Fibroblast of skin of back (primary cell): ENCODE results near the gene EARS2.
A peak's percentile ranks its signal among the peaks of the same experiment; 100 is the strongest.
"Not testable (repeated sequence)": the region's sequence is repeated elsewhere in the genome, so short reads cannot be mapped to it uniquely, and the experiment has no call there.

Experiments
- DNase-seq: peaks from one replicate; pipeline ENCODE4 v3.0.0-alpha.2; 2013

The EARS2 gene

DNA sequence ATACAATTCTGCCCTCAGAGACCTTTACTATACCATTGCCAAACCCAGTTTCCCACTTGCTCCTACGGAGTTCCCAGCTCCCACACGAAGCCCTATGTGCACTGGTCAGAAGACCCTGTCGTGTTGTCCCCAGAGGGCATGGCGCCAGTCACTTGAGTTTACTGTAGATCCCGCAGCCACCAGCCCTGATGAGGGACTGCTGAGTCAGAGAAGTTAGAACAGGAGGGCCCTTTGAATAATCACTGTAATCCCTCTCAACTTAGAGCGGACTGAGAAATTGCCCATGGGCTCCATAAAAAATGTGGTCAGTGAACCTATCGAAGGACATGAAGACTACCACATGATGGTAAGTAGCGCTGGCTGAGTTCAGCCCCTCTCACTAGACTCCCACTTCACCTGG lies 9.6 kb upstream of the EARS2 start:
- DNase-seq, result no peak

- no peak for DNase-seq
Measured at GRCh38 chr16:23564575-23565363, 7.6 kb upstream of the EARS2 start.

- DNase-seq, result no peak
Measured at GRCh38 chr16:23563186-23563585, 6.0 kb upstream of the EARS2 start.

DNA sequence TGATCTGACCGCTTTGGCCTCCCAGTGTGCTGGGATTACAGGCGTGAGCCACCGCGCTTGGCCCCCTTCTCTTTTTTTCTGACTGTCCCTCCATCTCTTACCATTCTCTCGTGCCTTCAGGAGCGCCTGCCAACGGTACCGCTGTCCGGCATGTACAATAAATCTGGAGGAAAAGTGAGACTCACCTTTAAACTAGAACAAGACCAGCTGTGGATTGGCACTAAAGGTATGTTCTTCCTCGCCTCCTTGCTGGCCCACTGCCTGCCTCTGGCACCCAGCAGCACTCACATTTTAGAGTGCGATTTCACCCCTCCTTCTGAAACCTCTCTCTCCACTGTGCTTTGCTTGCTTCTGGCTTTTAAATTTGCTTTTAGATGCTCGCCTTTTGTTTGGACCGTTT lies 5.4 kb upstream of the EARS2 start:
- no peak for DNase-seq

DNA sequence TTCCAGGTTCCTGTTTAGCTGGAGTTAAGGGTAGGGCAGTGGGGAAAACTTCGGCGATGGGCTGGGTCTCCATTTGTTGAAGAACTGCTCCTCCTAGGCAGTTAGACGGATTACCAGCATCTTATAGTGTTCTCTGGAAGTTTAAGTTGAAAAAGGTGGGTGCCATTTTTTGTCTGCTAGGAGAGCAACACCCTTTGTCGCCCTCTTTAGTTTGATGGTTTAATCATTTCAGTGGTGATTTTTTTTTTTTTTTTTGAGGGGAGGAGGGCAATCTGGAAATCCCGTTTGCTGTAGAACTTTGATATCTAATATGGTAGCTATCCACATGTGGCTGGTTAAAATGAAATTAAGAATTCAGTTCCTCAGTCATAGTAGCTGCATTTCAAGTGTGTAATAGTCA lies 4.4 kb upstream of the EARS2 start:
- no peak for DNase-seq

- peak; percentile 19 for DNase-seq
Measured at GRCh38 chr16:23557779-23558702, 891 bp upstream of the EARS2 start.

GRCh38 chr16:23554536-23554935 lies 2.6 kb downstream of the EARS2 start:
- no peak for DNase-seq

GRCh38 chr16:23552161-23552560 lies 5.0 kb downstream of the EARS2 start:
- no peak for DNase-seq

- no peak for DNase-seq
Measured at GRCh38 chr16:23549938-23550337, 7.2 kb downstream of the EARS2 start.

DNA sequence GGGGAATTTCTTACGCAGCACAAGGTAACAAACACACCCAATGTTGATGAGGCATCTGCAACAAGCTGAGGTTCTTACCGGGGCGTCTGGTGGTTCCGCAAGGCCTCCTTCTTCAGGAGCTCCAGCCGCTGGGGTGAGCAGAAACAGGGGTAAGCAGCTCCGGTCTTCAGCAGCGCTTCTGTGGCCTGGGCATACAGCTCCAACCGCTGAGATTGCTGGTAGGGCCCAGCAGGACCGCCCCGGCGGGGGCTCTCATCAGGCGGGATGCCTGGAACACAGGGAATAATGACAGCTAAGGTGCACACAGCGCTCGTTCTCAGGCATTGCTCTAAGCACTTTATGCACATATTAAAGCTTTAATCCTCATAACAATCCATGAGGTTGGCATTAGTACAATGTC lies 12.7 kb downstream of the EARS2 start:
- DNase-seq, result no peak

- DNase-seq, result not testable (repeated sequence)
Measured at GRCh38 chr16:23540817-23541178, 16.4 kb downstream of the EARS2 start.

- DNase-seq, result no peak
Measured at GRCh38 chr16:23539984-23540816, 16.9 kb downstream of the EARS2 start.

- no peak for DNase-seq
Measured at GRCh38 chr16:23538919-23539278, 18.3 kb downstream of the EARS2 start.

DNA sequence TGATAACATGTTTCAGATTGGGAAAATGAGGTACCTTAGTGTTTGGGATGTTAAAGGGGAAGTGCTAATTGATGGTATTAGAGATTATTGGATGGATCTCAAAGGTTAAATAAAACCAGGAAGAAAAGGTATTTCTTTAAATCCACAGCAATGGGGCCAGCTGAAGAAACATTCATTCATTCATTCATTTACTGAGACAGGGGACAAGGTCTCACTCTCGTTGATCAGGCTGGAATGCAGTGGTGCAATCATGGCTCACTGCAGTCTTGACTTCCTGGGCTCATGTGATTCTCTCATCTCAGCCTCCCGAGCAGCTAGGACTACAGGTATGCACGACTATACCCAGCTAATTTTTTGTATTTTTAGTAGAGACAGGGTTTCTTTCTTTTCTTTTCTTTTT lies 19.8 kb downstream of the EARS2 start:
- no peak for DNase-seq

DNA sequence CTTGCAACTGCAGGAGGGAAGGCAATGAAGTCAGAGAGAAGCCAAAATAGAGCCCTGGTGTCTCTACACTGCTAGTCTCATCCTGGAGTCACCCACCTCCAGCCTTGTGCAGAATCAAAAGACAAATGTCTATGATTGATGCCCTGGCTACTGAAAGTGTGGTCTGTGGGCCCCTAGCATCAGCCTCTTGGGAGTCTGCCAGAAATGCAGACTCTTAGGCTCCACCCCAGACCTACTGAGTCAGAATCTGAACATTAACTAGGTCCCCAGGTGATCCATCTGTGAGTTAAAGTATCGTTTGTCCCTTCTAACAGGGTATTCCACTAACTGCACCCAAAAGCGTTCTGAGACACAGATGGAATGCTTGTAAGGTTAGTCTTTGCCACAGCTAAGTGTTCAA lies 21.2 kb downstream of the EARS2 start:
- no peak for DNase-seq

GRCh38 chr16:23534868-23535860 lies 22.0 kb downstream of the EARS2 start:
- no peak for DNase-seq

DNA sequence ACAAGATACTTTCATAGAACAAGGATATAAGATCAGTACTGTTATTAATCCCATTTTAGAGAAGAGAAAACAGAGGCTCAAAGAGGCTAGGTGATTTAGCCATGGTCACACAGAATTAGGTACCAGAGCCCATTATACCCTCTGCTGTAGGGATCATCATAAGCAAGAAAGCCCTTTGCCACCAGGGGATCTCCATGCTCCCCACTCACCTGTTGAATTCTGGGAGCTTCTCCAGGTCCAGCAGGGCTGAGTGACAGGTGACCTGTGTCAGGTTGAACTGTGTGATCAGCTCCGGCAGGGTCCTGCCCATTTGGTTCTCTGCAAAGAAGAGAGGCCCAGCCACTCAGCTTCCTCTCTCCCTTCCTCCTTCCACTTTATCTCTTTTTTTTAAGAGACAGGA lies 24.7 kb downstream of the EARS2 start:
- DNase-seq, result no peak

GRCh38 chr16:23530062-23530461 lies 27.1 kb downstream of the EARS2 start:
- DNase-seq, result no peak

DNA sequence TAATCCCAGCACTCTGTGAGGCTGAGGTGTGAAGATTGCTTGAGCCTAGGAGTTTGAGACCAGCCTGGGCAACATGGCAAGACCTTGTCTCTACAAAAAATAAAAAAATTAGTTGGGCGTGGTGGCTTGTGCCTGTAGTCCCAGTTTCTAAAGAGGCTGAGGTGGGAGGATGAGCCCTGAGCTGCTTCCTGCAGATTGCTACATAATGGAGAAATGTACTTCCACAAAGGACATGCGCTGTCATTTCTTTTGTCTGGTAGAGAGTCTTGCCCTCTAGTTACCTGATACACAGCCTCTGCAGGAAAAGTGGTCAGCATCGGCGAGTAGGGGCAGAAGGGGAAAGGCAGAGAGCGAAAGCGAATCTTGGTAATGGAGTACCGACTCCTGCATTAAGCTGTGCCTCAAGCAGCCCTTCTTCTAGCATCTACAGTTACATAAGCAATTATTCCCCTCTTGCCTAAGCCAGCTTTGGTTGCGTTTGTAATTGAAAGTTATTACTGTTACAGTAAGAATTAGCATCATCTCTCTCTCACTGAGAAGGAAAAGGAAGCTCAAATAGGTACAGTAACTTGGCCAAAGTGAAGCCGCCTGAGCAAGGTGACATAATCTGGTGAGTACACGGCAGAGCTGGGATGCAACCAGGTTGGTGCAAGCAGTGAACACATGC lies 28.4 kb downstream of the EARS2 start:
- no peak for DNase-seq

DNA sequence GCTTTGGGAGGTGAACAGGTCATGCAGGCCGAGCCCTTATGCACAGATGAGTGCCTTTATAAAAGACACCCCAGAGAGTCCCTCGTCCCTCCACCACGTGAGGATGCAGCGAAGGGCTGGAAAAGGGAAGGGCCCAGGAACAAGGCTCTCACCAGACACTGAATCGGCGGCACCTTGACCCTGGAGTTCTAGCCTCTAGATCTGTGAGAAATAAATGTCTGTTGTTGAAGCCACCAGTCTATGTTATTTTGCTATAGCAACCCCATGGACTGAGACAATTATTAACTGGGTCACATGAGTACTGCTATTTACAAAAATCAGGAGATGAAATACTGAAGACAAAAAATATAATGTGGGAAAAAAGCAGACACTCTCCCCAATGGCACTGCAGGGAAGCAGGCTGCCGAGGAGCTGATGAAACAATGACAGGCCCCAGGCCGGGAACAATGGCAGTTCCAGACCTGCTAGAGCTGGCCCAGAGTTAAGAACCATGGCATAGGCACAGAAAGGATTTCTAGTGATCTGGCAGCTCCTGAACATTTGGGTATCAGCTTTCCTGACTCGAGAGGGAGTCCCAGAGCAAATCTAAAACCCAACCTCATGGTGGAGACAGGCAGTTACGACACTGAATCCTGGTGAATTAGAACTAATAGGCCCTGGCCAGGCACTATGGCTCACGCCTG lies 29.0 kb downstream of the EARS2 start:
- no peak for DNase-seq

DNA sequence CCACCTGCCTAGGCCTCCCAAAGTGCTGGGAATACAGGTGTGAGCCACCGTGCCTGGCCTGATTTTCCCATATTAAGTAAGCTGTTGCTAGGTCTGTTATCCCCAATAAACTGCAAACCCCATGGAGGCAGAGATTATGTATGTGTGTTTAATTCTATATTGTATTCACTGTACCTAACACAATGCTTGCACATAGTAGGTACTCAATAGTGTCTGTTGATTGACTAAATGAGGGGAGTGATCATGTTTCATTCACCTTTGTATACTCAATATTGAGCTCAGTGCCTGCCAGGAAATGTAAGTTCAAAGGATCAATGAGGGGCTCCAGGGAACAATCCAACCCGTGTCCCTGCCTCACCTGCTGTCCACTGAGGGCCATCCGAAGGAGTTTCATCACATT lies 32.3 kb downstream of the EARS2 start:
- DNase-seq, result no peak
